ENCODE measurements around the gene CEP170. TPM values are rescaled to one million over a fixed set of nuclear protein-coding genes. Genes with fewer than 3 reads are reported as not detected.
"Not testable (repeated sequence)": the region's sequence is repeated elsewhere in the genome, so short reads cannot be mapped to it uniquely, and the experiment has no call there.

CEP170 gene
- total and polyA plus RNA-seq, 5 experiments from 2014 or later, result 6.8 to 48.6 (median 11.3) TPM

- ATAC-seq, H3K4me1 Mint-ChIP-seq, H3K4me3 Mint-ChIP-seq, H3K27me3 Mint-ChIP-seq, DNase-seq, POLR2A ChIA-PET, H3K27ac Mint-ChIP-seq, H3K9me3 Mint-ChIP-seq: not testable (repeated sequence)
- peaks cover 11 to 58% (median 16%) of the 10 kb centered on the region in 3 donors for H3K36me3 Mint-ChIP-seq
These were observed 71.4 kb downstream of the CEP170 start for GRCh38 chr1:243183661-243184060.

- H3K27me3 Mint-ChIP-seq, H3K27ac Mint-ChIP-seq: not testable (repeated sequence)
These were observed 71.9 kb downstream of the CEP170 start for GRCh38 chr1:243183176-243183575.

GRCh38 chr1:243179720-243180119, 75.4 kb downstream of the CEP170 start:
- Mint-ChIP-seq H3K4me1 (peaks cover 0 to 8% (median 5%) of the 10 kb centered on the region in 4 donors), H3K4me3 (no peak overlapping the region), H3K36me3 (peaks cover 0 to 42% (median 0%) of the 10 kb centered on the region in 3 donors), H3K27me3 (no peaks in the 10 kb centered on the region), H3K27ac (no peak overlapping the region), H3K9me3 (no peaks in the 10 kb centered on the region)
- peak in 2 of 10 donors; percentile 8 to 31 for DNase-seq
- POLR2A ChIA-PET, result no interaction called here
- peak; percentile 35 to 57 for ATAC-seq

More at GRCh38 chr1:243183176-243183575, 71.9 kb downstream of the CEP170 start:
- H3K4me3 Mint-ChIP-seq, POLR2A ChIA-PET, DNase-seq, H3K4me1 Mint-ChIP-seq, H3K9me3 Mint-ChIP-seq, ATAC-seq: not testable (repeated sequence)
- peaks cover 11 to 58% (median 16%) of the 10 kb centered on the region in 3 donors for H3K36me3 Mint-ChIP-seq

GRCh38 chr1:243177792-243178191, 77.3 kb downstream of the CEP170 start:
- H3K9me3 Mint-ChIP-seq, H3K27ac Mint-ChIP-seq, H3K27me3 Mint-ChIP-seq, H3K4me1 Mint-ChIP-seq, ATAC-seq, DNase-seq, H3K4me3 Mint-ChIP-seq, POLR2A ChIA-PET: not testable (repeated sequence)
- H3K36me3 Mint-ChIP-seq, result peaks cover 0 to 35% (median 0%) of the 10 kb centered on the region in 3 donors

GRCh38 chr1:243173758-243174369, 81.2 kb downstream of the CEP170 start:
- not testable (repeated sequence) for H3K9me3 Mint-ChIP-seq

GRCh38 chr1:243164911-243165310, 90.2 kb downstream of the CEP170 start:
- POLR2A ChIA-PET, ATAC-seq: not testable (repeated sequence)
- peaks cover 0 to 33% (median 7%) of the 10 kb centered on the region in 3 donors for H3K36me3 Mint-ChIP-seq

More at GRCh38 chr1:243173758-243174369, 81.2 kb downstream of the CEP170 start:
- ATAC-seq, DNase-seq, H3K27ac Mint-ChIP-seq, H3K27me3 Mint-ChIP-seq, POLR2A ChIA-PET, H3K4me3 Mint-ChIP-seq, H3K4me1 Mint-ChIP-seq: not testable (repeated sequence)
- H3K36me3 Mint-ChIP-seq, result peaks cover 0 to 38% (median 0%) of the 10 kb centered on the region in 3 donors

GRCh38 chr1:243150906-243151305, 104.2 kb downstream of the CEP170 start:
- H3K27me3 Mint-ChIP-seq, H3K4me3 Mint-ChIP-seq, H3K4me1 Mint-ChIP-seq, H3K9me3 Mint-ChIP-seq, DNase-seq, POLR2A ChIA-PET, H3K27ac Mint-ChIP-seq, ATAC-seq: not testable (repeated sequence)
- H3K36me3 Mint-ChIP-seq, result peaks cover 0 to 46% (median 22%) of the 10 kb centered on the region in 3 donors

More at GRCh38 chr1:243164911-243165310, 90.2 kb downstream of the CEP170 start:
- not testable (repeated sequence) for H3K4me3 Mint-ChIP-seq, DNase-seq, H3K27ac Mint-ChIP-seq, H3K9me3 Mint-ChIP-seq, H3K4me1 Mint-ChIP-seq, H3K27me3 Mint-ChIP-seq

- POLR2A ChIA-PET, H3K4me3 Mint-ChIP-seq, ATAC-seq, H3K27ac Mint-ChIP-seq, H3K4me1 Mint-ChIP-seq, H3K27me3 Mint-ChIP-seq, DNase-seq, H3K9me3 Mint-ChIP-seq: not testable (repeated sequence)
- peaks cover 0 to 36% (median 10%) of the 10 kb centered on the region in 3 donors for H3K36me3 Mint-ChIP-seq
These were observed 106.0 kb downstream of the CEP170 start for GRCh38 chr1:243149120-243149519.

- POLR2A ChIA-PET, DNase-seq, H3K27me3 Mint-ChIP-seq, H3K9me3 Mint-ChIP-seq, ATAC-seq, H3K4me1 Mint-ChIP-seq, H3K4me3 Mint-ChIP-seq, H3K27ac Mint-ChIP-seq: not testable (repeated sequence)
- H3K36me3 Mint-ChIP-seq, result peaks cover 0 to 30% (median 4%) of the 10 kb centered on the region in 3 donors
These were observed 107.7 kb downstream of the CEP170 start for GRCh38 chr1:243147351-243147750.

- H3K9me3 Mint-ChIP-seq, H3K4me3 Mint-ChIP-seq, H3K27ac Mint-ChIP-seq, H3K27me3 Mint-ChIP-seq, ATAC-seq, POLR2A ChIA-PET, DNase-seq, H3K4me1 Mint-ChIP-seq: not testable (repeated sequence)
- H3K36me3 Mint-ChIP-seq, result peaks cover 0 to 35% (median 9%) of the 10 kb centered on the region in 3 donors
These were observed 114.6 kb downstream of the CEP170 start for GRCh38 chr1:243140498-243140897.

GRCh38 chr1:243122876-243123409, 132.1 kb downstream of the CEP170 start:
- DNase-seq, result peak in 5 of 10 donors; percentile 15 to 71 (median 47)
- ATAC-seq, result peak; percentile 68 to 89
- Mint-ChIP-seq H3K4me3 (peak overlapping the region in 6 of 10 donors; percentile 33 to 61 (median 48)), H3K4me1 (peaks cover 10 to 14% (median 11%) of the 10 kb centered on the region in 4 donors), H3K27ac (peak overlapping the region; percentile 33 to 95 (median 72)), H3K36me3 (peaks cover 4 to 19% (median 6%) of the 10 kb centered on the region in 3 donors)
- H3K27me3 Mint-ChIP-seq, POLR2A ChIA-PET, H3K9me3 Mint-ChIP-seq: not testable (repeated sequence)

- ATAC-seq, H3K27me3 Mint-ChIP-seq, H3K9me3 Mint-ChIP-seq, POLR2A ChIA-PET, DNase-seq, H3K4me3 Mint-ChIP-seq: not testable (repeated sequence)
- H3K36me3 Mint-ChIP-seq, result peaks cover 4 to 14% (median 6%) of the 10 kb centered on the region in 3 donors
- H3K27ac Mint-ChIP-seq, result peak overlapping the region in 3 of 10 donors; percentile 29 to 53 (median 47)
- H3K4me1 Mint-ChIP-seq, result peaks cover 10 to 14% (median 11%) of the 10 kb centered on the region in 4 donors
These were observed 133.1 kb downstream of the CEP170 start for GRCh38 chr1:243121939-243122338.

- H3K4me3 Mint-ChIP-seq, DNase-seq, ATAC-seq, POLR2A ChIA-PET, H3K36me3 Mint-ChIP-seq, H3K9me3 Mint-ChIP-seq, H3K27ac Mint-ChIP-seq, H3K27me3 Mint-ChIP-seq: not testable (repeated sequence)
- peaks cover 13 to 21% (median 15%) of the 10 kb centered on the region in 4 donors for H3K4me1 Mint-ChIP-seq
These were observed 136.3 kb downstream of the CEP170 start for GRCh38 chr1:243118601-243119322.
